ENCODE results near the gene SLC47A1.
"Not testable (repeated sequence)": the region's sequence is repeated elsewhere in the genome, so short reads cannot be mapped to it uniquely, and the experiment has no call there.

The SLC47A1 gene

GRCh38 chr17:19558946-19559345 is 25.3 kb downstream of the SLC47A1 start:
- DNase-seq: no peak

DNA sequence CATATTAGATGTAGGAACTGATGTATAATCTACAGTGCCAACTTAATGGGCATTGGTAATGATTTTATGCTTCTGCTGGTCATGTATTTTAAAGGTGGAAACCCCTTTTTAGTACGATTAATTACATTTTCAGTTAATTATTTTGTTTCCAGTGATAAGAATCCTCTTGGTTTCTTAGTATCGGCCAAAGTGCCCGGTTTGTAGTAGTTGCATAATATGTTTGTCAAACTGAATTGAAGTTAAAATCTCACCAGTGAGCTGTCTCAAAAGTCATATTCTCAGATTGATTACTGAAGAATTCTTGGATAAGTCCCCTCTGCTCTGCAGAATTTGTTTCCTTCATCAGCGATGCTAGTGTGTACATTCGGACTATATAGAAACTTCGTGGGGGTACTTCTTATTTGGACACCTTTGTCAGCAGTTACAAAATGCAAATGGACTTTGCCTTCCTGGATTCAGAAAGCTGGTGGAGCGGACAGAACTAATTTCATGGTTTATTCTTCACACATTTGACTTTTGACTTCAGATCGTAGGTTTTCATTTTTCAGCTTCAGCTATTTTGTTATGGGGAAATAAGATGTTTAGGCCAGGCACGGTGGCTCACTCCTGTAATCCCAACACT is 28.2 kb downstream of the SLC47A1 start:
- DNase-seq: no peak

GRCh38 chr17:19565817-19566575 is 32.3 kb downstream of the SLC47A1 start:
- DNase-seq: no peak

- DNase-seq: no peak
Observed at GRCh38 chr17:19567216-19568015, 33.8 kb downstream of the SLC47A1 start.

DNA sequence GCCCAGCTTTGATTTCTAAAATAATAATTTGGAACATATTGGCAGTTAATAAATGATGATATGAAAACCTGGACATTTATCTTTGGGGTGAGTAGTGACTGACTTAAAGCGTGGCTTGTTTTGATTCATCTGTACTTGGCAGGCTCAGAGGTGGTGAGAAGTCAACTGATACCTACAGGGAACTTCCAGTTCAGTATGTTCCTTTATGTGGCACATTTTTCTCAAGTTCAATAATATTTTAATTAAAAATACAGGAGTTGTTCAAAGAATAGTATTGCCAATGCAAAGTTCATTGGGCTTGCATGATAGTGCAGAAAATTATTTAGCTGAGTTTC is 34.3 kb downstream of the SLC47A1 start:
- DNase-seq: no peak

DNA sequence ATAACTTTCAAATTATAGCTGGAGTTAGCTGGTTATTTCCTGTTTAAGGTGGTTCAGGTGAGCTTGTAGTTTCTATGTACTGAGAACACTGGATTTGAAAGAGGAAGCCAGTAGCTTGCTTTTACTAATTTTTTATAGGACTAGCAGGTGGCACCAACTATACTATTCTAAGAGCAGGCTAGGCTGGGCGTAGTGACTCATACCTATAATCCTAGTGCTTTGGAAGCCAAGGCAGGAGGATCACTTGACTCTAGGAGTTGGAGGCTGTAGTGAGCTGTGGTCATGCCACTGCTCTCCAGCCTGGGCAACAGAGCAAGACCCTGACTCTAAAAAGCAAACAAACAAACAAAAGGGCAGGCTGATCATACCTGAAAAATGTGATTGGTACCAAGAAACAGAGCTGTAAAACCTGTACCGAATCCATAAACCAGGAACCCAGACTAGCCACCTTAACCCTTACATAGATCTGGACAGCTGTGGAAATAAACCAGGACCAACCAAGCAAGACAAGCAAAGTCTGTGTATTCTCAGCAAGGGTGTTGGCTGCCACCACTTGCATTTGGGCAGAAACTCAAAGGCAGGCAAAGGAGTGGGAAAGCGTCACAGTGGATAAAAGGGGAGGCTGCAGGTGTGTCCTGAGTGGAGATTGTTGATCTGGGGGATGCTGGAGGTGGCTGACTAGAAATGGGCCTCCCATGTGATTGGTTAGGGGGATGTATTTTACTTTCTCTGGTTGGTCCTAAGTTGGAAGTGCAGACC is 36.3 kb downstream of the SLC47A1 start:
- DNase-seq: no peak

- DNase-seq: peak; percentile 53
Observed at GRCh38 chr17:19570544-19571062, 36.9 kb downstream of the SLC47A1 start.

DNA sequence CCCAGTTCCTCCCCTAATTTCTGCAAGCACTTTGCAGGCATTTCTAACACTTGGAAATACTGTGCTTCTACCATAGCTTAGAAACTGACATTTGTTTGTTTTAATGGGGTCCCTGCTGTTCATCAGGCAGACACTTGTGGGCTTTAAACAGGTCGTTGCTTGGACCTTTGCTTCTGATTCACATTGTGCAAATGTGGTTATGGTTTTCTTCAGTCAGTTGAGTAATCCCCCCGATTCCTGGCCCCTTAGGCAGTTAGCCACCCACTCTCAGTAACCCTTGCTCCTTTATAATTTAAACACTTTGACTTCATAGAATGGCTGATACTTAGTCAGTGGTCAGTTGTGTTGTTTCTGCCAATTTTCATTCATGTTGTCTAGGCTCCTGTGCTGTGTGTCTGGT is 39.4 kb downstream of the SLC47A1 start:
- peak; percentile 25 for DNase-seq

DNA sequence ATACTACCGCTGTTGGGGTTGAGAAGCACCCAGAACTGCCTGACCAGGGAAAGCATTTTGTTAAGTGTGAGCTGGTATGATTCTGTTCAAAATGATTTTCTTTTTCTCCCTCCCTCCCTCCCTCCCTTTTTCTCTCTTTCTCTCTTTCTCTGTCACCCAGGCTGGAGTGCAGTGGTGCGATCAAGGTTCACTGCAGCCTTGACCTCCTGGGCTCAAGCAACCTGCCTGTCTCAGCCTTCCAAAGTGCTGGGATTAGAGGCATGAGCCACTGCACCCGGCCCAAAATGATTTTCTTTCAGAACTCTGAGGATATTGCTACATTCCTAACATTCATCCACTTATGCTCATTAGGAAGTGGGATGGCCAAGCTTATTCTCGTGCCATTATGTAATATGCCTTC is 41.3 kb downstream of the SLC47A1 start:
- DNase-seq: no peak

DNA sequence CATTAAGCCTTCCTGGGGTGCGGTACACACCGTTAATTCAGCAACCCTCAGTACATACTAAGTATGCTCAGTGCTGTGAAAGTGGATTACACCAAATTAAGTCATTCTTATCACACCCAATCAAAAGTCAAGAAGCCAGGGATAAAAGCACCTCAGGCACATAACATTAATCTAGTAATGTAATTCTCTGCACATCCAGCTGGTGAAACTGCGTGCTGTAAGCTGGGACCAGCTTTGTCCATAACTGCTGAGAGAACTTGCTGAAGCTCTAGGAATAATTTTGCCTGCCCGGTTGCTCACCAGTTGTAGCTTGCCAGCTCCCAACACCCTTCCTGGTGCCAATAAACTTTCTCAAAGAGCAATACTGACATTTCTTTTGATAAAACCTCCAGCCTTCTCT is 44.9 kb downstream of the SLC47A1 start:
- DNase-seq: peak; percentile 14

GRCh38 chr17:19579192-19579761 is 45.6 kb downstream of the SLC47A1 start:
- DNase-seq: no peak

DNA sequence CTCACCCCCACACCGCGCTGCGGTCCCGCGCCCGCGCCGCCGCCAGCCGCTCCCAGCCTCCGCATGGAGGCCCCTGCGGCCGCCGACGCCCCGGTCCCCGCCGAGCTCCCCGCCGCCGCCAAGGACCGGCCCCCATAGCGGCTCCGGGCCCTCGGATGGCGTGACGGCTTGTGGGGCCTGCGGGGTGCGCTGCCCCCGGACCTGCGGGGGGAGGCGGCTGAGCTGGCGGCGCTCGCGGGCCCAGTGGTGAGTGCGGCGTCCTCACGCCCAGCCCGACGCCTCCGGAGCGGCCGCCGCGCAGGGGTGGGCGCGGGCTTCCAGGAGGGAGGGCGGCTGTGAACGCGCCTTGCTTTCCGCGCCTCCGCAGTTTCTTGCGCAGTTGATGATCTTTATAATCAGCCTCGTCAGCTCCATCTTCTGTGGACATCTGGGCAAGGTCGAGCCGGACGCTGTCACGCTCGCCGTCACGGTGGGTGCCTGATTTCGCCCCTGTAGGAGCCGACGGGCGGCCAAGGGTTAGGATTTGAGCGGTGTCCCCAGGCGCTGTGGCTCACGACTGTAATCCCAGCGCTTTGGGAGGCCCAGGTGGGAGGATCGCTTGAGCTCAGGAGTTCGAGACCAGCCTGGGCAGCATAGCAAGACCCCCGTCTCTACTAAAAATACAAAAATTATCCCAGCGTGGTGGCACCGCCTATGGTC is 46.4 kb downstream of the SLC47A1 start:
- no peak for DNase-seq

DNA sequence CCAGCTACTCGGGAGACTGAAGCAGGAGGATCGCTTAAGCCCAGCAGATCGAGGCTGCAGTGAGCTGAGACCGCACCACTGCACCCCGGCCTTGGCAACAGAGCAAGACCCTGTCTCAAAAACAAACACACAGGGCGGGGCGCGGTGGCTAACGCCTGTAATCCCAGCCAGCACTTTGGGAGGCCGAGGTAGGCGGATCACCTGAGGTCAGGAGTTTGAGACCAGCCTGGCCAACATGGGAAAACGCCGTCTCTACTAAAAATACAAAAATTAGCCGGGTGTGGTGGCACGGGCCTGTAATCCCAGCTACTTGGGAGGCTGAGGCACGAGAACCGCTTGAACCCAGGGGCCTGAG is 46.9 kb downstream of the SLC47A1 start:
- DNase-seq: not testable (repeated sequence)

GRCh38 chr17:19582152-19582551 is 48.5 kb downstream of the SLC47A1 start:
- DNase-seq: not testable (repeated sequence)

DNA sequence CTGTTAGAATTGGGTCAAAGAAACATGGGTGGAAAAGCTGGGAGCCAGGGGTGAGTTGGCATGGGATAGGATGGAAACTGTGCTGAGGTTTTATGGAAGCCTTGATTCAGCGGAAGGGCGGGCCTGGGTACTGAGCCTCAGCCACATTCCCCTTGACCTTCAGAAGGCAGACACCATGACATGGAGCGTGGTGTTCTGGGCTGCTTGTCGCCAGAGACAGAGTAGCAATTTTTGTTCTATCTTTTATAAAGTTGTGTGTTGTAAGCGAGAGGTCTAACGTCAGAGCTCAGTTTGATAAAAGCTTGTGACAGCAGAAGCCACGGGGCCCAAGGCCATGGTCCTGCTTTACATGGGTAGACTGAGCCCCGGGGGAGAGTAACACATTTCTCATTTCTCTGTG is 50.2 kb downstream of the SLC47A1 start:
- no peak for DNase-seq

GRCh38 chr17:19590451-19590850 is 56.8 kb downstream of the SLC47A1 start:
- no peak for DNase-seq

DNA sequence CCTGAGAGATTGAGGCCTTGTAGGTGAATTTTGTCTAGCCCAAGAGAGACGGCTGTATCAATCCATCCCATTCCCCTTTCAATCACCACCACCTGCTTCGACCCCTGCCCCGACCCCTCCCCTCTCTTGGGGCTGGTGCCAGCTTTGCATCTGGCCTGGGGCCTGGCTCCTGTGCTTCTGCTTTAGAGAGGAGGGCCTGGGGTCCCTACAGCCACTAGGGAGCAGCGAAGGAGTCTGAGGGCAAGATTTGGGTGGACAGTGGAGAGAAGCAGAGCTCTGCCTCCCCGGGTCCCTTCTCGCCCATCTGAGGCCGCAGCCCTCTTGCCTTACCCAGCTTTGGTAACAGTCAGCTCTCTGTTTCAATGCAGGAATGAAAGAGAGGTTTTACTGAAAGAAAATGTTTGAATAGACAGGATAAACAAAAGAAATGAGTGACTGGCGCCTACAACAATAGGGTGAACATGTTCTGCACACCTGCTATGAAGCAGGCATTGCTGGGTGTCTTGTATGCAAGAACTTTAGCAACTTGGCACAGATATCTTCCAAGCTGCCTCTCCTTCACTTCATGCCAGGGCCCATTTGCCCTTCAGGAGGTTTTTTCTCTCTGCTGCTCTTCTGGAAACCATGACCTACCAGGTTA is 57.4 kb downstream of the SLC47A1 start:
- DNase-seq: no peak

GRCh38 chr17:19592316-19592715 is 58.7 kb downstream of the SLC47A1 start:
- no peak for DNase-seq

GRCh38 chr17:19596869-19597268 is 63.2 kb downstream of the SLC47A1 start:
- no peak for DNase-seq

GRCh38 chr17:19610311-19610710 is 76.7 kb downstream of the SLC47A1 start:
- DNase-seq: no peak

- DNase-seq: no peak
Observed at GRCh38 chr17:19610879-19611278, 77.2 kb downstream of the SLC47A1 start.

DNA sequence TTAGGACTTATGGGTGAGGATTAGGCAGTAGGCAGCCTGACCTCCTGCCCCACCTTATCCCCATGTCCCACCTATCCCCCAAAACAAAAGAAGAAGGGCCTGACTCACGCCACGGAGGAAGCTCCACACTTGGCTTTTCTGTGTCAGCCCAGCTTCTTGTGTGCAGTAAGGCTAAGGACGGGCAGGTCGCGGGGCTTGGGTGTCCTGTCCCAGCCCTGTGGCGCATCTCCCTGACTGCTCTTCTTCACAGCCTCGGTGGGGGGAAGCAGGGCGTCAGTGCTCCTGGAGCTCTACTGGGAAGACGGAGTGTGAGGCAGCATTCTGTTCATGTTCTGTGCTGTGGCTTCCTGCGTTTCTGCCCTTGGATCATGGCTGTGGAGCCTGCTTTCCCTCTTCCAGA is 80.3 kb downstream of the SLC47A1 start:
- no peak for DNase-seq
